ENCODE data around the gene RPTOR. TPM values are rescaled to one million over a fixed set of nuclear protein-coding genes. Genes with fewer than 3 reads are reported as not detected.

Gene RPTOR
- total RNA-seq, 1 experiment from 2014 or later = 66.7 TPM

DNA sequence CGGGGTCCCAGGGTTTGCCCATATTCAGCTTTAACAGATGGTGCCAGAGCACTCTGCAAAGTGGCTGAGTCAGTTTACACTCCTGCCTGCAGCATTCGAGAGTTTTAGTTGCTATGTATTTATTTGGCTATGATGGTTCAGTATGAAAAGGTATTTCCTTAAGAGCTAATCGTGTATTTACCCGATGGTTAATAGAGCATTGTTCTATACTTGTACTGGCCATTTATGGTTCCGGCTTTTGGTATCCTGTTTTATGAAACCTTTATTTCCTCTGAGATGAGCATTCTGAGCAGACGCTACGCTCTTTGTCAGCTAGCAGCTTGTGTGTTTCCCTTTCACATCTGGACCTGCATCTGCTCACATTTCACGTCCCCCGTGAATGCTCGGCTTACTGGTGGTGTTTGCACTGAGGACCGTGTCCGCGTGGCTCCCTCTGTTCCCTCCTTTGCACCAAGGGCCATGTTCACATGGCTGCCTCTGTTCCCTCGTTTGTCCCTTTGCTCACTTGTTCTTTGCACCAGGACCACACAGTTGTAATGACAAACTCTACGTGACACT lies 297.9 kb downstream of the RPTOR start:
- no TSS peak for BruUV-seq (replicated peaks)
- Histone ChIP-seq H3K9me3 (no peaks in the 10 kb centered on the region), H3K27me3 (replicated peaks; ENCODE audit: control insufficient read depth, insufficient read depth, low read length) (no peaks in the 10 kb centered on the region), H3K4me3 (ENCODE audit: low read depth, low read length) (no peak overlapping the region), H3K36me3 (ENCODE audit: control insufficient read depth, insufficient read depth, low read length) (peaks cover 2% of the 10 kb centered on the region), H3K4me1 (no peaks in the 10 kb centered on the region)
- H3K9me3 Mint-ChIP-seq (ENCODE audit: unreplicated experiment) = no peaks in the 10 kb centered on the region
- peak in 1 of 2 experiments; percentile 9 for DNase-seq
- no peaks in the 10 kb centered on the region for H3K4me1 Mint-ChIP-seq (ENCODE audit: low read depth, unreplicated experiment)
- ChIA-PET POLR2A (no interaction called here), CTCF (no interaction called here)
- no peak for TF ChIP-seq CTCF (IDR thresholded peaks at IDR 0.05; ENCODE audit: insufficient read depth in 1 of 2, low read depth in 1 of 2, low read length in 1 of 2, severe bottlenecking in 1 of 2, unreplicated experiment in 1 of 2)
- intact Hi-C loops (cut with micrococcal nuclease; ENCODE audit: unreplicated experiment) = no loop called here
- peaks cover 34% of the 10 kb centered on the region for H3K36me3 Mint-ChIP-seq (ENCODE audit: insufficient read depth, unreplicated experiment)
- no peak overlapping the region for H3K27ac Mint-ChIP-seq (ENCODE audit: unreplicated experiment)
- H3K4me3 Mint-ChIP-seq (ENCODE audit: unreplicated experiment) = no peak overlapping the region
- no peaks in the 10 kb centered on the region for H3K27me3 Mint-ChIP-seq (ENCODE audit: insufficient read depth, unreplicated experiment)

DNA sequence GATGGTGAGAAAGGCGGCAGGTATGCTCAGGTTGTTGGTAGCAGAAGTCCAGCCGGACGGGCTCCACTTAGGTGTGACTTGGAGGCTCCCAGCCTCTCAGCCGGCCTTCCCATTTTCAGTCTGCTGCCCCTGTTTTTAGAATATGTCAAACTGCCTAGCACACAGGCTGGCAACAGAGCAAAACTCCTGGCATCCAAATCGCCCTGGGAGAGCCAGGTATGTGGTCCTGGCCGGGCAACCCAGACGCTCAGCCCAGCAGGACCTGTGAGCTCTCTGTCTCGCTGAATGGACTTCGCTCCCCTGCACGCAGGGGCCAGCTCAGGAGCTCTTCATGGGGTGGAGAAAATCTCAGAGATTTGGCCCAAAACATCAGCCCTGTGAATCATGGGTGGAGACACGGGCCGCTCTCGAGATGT lies 299.1 kb downstream of the RPTOR start:
- Histone ChIP-seq H3K4me3 (ENCODE audit: low read depth, low read length) (no peak overlapping the region), H3K36me3 (ENCODE audit: control insufficient read depth, insufficient read depth, low read length) (peaks cover 2% of the 10 kb centered on the region; the same call in 1 of the 2 replicates), H3K4me1 (no peaks in the 10 kb centered on the region), H3K9me3 (no peaks in the 10 kb centered on the region), H3K27me3 (replicated peaks; ENCODE audit: control insufficient read depth, insufficient read depth, low read length) (no peaks in the 10 kb centered on the region)
- DNase-seq = no peak
- H3K27ac Mint-ChIP-seq (ENCODE audit: unreplicated experiment) = no peak overlapping the region
- TF ChIP-seq CTCF (IDR thresholded peaks at IDR 0.05; ENCODE audit: insufficient read depth in 1 of 2, low read depth in 1 of 2, low read length in 1 of 2, severe bottlenecking in 1 of 2, unreplicated experiment in 1 of 2) = no peak
- H3K36me3 Mint-ChIP-seq (ENCODE audit: insufficient read depth, unreplicated experiment) = peaks cover 23% of the 10 kb centered on the region
- POLR2A ChIA-PET = no interaction called here
- intact Hi-C loops (cut with micrococcal nuclease; ENCODE audit: unreplicated experiment) = no loop called here
- CTCF ChIA-PET = no interaction called here
- no peaks in the 10 kb centered on the region for H3K4me1 Mint-ChIP-seq (ENCODE audit: low read depth, unreplicated experiment)
- H3K9me3 Mint-ChIP-seq (ENCODE audit: unreplicated experiment) = no peaks in the 10 kb centered on the region
- no peaks in the 10 kb centered on the region for H3K27me3 Mint-ChIP-seq (ENCODE audit: insufficient read depth, unreplicated experiment)
- no peak overlapping the region for H3K4me3 Mint-ChIP-seq (ENCODE audit: unreplicated experiment)
- BruUV-seq (replicated peaks) = no TSS peak

DNA sequence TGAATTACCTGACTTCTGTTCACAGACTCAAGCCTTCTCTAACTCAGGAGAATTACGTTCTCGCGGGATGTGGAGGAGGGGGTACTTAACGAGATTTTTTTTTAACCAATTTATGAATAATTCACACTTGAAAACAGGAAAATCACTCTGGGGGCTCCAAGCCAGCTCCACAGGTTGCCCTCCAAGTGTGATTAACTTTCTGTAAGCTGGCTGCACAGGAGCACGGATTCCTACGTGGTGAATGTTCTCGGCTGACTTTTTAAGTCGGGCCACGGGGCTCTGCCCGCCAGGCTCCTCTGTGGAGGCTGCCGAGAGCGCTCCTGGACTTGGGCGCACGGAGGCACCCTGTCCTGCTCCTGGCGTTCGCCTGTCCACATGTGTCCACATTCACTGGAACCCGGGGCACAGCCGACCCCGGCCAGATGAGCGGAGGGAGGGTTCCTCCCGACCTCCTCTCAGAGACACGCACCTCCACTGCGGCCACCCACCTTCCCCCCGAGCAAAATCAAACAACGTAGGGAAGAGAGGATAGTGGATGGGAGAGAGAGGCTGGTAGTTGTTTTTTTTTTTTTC lies 299.9 kb downstream of the RPTOR start:
- Mint-ChIP-seq H3K4me3 (ENCODE audit: unreplicated experiment) (no peak overlapping the region), H3K27ac (ENCODE audit: unreplicated experiment) (no peak overlapping the region), H3K36me3 (ENCODE audit: insufficient read depth, unreplicated experiment) (peaks cover 21% of the 10 kb centered on the region), H3K4me1 (ENCODE audit: low read depth, unreplicated experiment) (no peaks in the 10 kb centered on the region), H3K27me3 (ENCODE audit: insufficient read depth, unreplicated experiment) (no peaks in the 10 kb centered on the region), H3K9me3 (ENCODE audit: unreplicated experiment) (no peaks in the 10 kb centered on the region)
- no TSS peak for BruUV-seq (replicated peaks)
- ChIA-PET POLR2A (no interaction called here), CTCF (no interaction called here)
- Histone ChIP-seq H3K4me3 (ENCODE audit: low read depth, low read length) (no peak overlapping the region), H3K27me3 (replicated peaks; ENCODE audit: control insufficient read depth, insufficient read depth, low read length) (no peaks in the 10 kb centered on the region), H3K9me3 (no peaks in the 10 kb centered on the region), H3K4me1 (no peaks in the 10 kb centered on the region), H3K36me3 (ENCODE audit: control insufficient read depth, insufficient read depth, low read length) (peaks cover 2% of the 10 kb centered on the region; the same call in 1 of the 2 replicates)
- no peak for TF ChIP-seq CTCF (IDR thresholded peaks at IDR 0.05; ENCODE audit: insufficient read depth in 1 of 2, low read depth in 1 of 2, low read length in 1 of 2, severe bottlenecking in 1 of 2, unreplicated experiment in 1 of 2)
- intact Hi-C loops (cut with micrococcal nuclease; ENCODE audit: unreplicated experiment) = no loop called here
- DNase-seq = no peak
